ENCODE measurements around the gene ITPKB. TPM values are rescaled to one million over a fixed set of nuclear protein-coding genes. Genes with fewer than 3 reads are reported as not detected.

ITPKB gene
- total and polyA plus RNA-seq, 2 of the 13 experiments (the other 11 are each of a cell fraction or from before 2014, with no cell fraction given) = not detected

DNA sequence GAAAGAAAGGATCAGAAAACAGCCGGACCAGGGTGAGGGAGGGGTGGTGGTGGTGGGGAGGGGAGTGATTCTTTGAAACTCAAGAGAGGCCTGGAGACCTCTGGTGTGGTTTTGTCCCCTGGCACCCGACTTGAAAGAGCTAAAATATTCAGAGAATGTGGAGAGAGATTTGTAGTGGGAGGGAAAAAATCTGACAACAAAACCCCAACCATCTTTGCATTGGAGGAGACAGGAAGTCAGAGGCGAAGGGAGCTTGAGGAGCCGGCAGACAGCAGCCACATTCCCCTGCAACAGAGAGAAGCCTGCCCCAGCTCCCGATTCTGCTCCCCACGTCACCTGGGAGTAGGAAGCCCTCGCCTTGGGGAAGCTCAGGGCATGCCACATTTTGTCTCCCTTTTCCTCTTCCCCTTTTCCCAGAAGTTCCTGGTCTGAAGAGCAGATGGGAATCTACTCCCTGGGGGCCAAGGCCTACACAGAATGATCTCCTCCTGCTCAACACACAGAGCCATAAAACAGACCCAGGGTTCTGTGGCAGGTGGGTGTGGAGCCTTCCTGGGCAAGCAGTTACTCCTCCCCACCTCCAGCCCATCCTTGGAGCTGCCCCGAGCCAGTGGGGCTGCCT, 84.9 kb downstream of the ITPKB start:
- Histone ChIP-seq H3K9me3 (ENCODE audit: low read length) (no peaks in the 10 kb centered on the region), H3K4me2 (ENCODE audit: low read depth, low read length) (no peak overlapping the region), H3K4me3 (replicated peaks in 1 of 3; ENCODE audit: insufficient read depth in 1 of 3, low read depth in 2 of 3, low read length in 3 of 3) (no peak overlapping the region), H3K4me1 (ENCODE audit: insufficient read depth, low read length) (no peaks in the 10 kb centered on the region), H2AFZ (ENCODE audit: low read length) (no peak overlapping the region), H3K27me3 (ENCODE audit: control insufficient read depth in 1 of 2, insufficient read depth in 2 of 2, low read length in 2 of 2) (peaks cover 10 to 52% of the 10 kb centered on the region in 2 experiments; a peak in 4 of 5 replicates), H4K20me1 (ENCODE audit: insufficient read depth, low read length) (no peaks in the 10 kb centered on the region), H3K27ac (ENCODE audit: extremely low read length, insufficient read depth, low read length) (no peak overlapping the region), H3K79me2 (ENCODE audit: insufficient read depth, low read length) (no peaks in the 10 kb centered on the region), H3K36me3 (replicated peaks in 1 of 2; ENCODE audit: control insufficient read depth in 1 of 2, insufficient read depth in 2 of 2, low read length in 2 of 2) (no peaks in the 10 kb centered on the region), H3K9ac (ENCODE audit: insufficient read depth, low read depth, low read length) (no peak overlapping the region)
- DNase-seq (ENCODE audit: low spot score) = peak; percentile 17
- WGBS (ENCODE audit: low lambda C conversion rate) = 5% methylated on average over 7 of the region's 8 CpGs
- no TSS peak for BruUV-seq (replicated peaks)
- ChIA-PET POLR2A (no interaction called here), CTCF (ENCODE audit: low intra/inter-chr PET ratio, low total read pairs) (no interaction called here)
- TF ChIP-seq, protein P1, sequence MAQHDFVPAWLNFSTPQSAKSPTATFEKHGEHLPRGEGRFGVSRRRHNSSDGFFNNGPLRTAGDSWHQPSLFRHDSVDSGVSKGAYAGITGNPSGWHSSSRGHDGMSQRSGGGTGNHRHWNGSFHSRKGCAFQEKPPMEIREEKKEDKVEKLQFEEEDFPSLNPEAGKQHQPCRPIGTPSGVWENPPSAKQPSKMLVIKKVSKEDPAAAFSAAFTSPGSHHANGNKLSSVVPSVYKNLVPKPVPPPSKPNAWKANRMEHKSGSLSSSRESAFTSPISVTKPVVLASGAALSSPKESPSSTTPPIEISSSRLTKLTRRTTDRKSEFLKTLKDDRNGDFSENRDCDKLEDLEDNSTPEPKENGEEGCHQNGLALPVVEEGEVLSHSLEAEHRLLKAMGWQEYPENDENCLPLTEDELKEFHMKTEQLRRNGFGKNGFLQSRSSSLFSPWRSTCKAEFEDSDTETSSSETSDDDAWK (CRISPR knock-in tag; IDR thresholded peaks at IDR 0.05) = no peak
- TF ChIP-seq ZNF564 (CRISPR knock-in tag; IDR thresholded peaks at IDR 0.05) = no peak
- no peak for TF ChIP-seq ZNF776 (CRISPR knock-in tag; IDR thresholded peaks at IDR 0.05)
- TF ChIP-seq ZNF652 (CRISPR knock-in tag; IDR thresholded peaks at IDR 0.05; ENCODE audit: borderline replicate concordance, low read depth) = no peak
- no peak for TF ChIP-seq SIX4 (CRISPR knock-in tag; IDR thresholded peaks at IDR 0.05)
- no peak for TF ChIP-seq PAF1 (CRISPR knock-in tag; IDR thresholded peaks at IDR 0.05)
- in situ Hi-C loops (cut with HindIII; ENCODE audit: extremely low pct_ligation_motif_present, low pct_unique_long_range_greater_than_20kb) = no loop called here
- no peak for ATAC-seq
- intact Hi-C loops (cut with micrococcal nuclease; ENCODE audit: unreplicated experiment) = no loop called here
- no peak for FAIRE-seq

DNA sequence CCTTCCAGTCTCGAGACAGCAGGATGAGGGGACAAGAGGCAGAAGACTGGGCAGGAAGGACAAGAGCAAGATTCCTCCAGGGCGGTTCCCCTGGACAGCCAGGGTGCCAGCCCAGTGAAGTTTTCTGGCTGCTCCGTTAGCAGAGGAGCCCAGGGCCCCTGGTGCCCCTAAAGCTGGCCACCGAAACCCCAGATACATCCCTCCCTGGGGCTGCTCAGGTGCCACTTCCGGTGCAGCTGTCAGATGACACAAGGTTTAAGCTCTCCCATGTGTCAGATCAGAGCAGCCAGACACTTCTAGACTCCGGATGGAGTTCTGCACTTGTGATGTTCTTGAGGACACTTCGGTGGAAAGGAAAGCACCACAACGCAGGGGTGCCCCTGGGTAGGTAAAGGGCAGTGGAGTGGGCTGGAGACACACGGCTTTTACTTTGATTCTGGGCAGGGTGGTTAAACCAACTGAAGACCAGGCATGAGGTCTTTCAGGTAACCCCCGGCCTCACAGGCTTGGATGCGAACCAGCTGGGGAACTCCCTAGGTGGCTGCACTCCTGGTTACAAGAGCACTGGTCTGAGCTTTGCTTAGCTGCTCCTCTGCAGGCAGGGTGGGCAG, 85.7 kb downstream of the ITPKB start:
- no peaks in the 10 kb centered on the region for H3K9me3 ChIP-seq (ENCODE audit: low read length)
- ATAC-seq = 0 out of 3 replicates have a peak, but pooled peaks have one; percentile 27
- H3K27ac ChIP-seq (ENCODE audit: extremely low read length, insufficient read depth, low read length) = no peak overlapping the region
- H2AFZ ChIP-seq (ENCODE audit: low read length) = no peak overlapping the region
- H3K9ac ChIP-seq (ENCODE audit: insufficient read depth, low read depth, low read length) = no peak overlapping the region
- no peaks in the 10 kb centered on the region for H3K4me1 ChIP-seq (ENCODE audit: insufficient read depth, low read length)
- FAIRE-seq = no peak
- WGBS (ENCODE audit: low lambda C conversion rate) = 17% methylated on average over 1 of the region's 11 CpGs
- no TSS peak for BruUV-seq (replicated peaks)
- POLR2A ChIA-PET = no interaction called here
- H4K20me1 ChIP-seq (ENCODE audit: insufficient read depth, low read length) = no peaks in the 10 kb centered on the region
- no peak for DNase-seq (ENCODE audit: low spot score)
- TF ChIP-seq ISX (CRISPR knock-in tag; conservative IDR thresholded peaks at IDR 0.05) (no peak), KLF6 (CRISPR knock-in tag; IDR thresholded peaks at IDR 0.05) (no peak), KDM6A (CRISPR knock-in tag; IDR thresholded peaks at IDR 0.05; ENCODE audit: low read depth) (no peak), ZNF468 (CRISPR knock-in tag; IDR thresholded peaks at IDR 0.05) (no peak)
- intact Hi-C loops (cut with micrococcal nuclease; ENCODE audit: unreplicated experiment) (no loop called here), in situ Hi-C loops (cut with HindIII; ENCODE audit: extremely low pct_ligation_motif_present, low pct_unique_long_range_greater_than_20kb) (no loop called here)
- peaks cover 8 to 53% of the 10 kb centered on the region in 2 experiments; a peak in 4 of 5 replicates for H3K27me3 ChIP-seq (ENCODE audit: control insufficient read depth in 1 of 2, insufficient read depth in 2 of 2, low read length in 2 of 2)
- H3K4me3 ChIP-seq (replicated peaks in 1 of 3; ENCODE audit: insufficient read depth in 1 of 3, low read depth in 2 of 3, low read length in 3 of 3) = no peak overlapping the region
- H3K79me2 ChIP-seq (ENCODE audit: insufficient read depth, low read length) = no peaks in the 10 kb centered on the region
- no peak overlapping the region for H3K4me2 ChIP-seq (ENCODE audit: low read depth, low read length)
- CTCF ChIA-PET (ENCODE audit: low intra/inter-chr PET ratio, low total read pairs) = no interaction called here
- H3K36me3 ChIP-seq (replicated peaks in 1 of 2; ENCODE audit: control insufficient read depth in 1 of 2, insufficient read depth in 2 of 2, low read length in 2 of 2) = no peaks in the 10 kb centered on the region
